NCI-H2196 (cell line): ENCODE results near the gene TSPEAR.
"Not testable (repeated sequence)": the region's sequence is repeated elsewhere in the genome, so short reads cannot be mapped to it uniquely, and the experiment has no call there.

Source experiments
- DNase-seq: peaks from one replicate; lab custom pipeline; 2025; ENCODE audit not compliant: unreplicated experiment; lab: John Stamatoyannopoulos, UW

The TSPEAR gene

GRCh38 chr21:44656868-44657267 lies 54.5 kb downstream of the TSPEAR start:
- DNase-seq, result no peak

DNA sequence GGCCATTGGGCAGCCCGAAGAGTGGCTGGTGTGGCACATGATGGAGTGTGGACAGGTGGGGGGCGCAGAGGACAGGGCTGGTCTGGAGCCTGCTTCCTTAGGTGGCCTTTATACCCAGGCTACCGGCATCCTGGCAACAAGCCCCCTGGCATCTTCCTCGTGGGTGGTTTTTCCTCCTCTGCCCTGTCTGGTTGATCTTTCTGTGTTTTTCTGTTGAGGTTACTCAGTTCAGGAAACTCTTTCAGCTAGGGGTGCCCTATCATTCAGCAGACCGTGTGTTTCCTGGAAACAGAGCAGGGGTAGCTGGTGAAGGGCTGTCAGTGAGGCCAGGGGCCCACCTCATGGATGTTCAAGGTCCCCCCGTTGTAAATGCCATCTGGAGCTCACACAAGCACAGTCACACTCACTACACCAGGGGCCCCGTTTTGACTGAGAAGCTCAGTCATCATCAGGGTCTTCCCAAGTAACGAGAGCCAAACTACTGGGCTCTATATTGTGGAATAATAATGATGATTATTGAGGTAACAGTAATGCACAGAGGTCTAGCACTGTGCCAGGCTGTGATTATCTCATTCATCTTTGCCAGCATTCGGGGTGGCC lies 56.7 kb downstream of the TSPEAR start, which contains the start of gene KRTAP12-4:
Gene KRTAP12-4, minus strand, starts transcription at position 84 of the 600 bp plus-strand sequence. Its CDS starts 45 bp downstream, at position 39.
- DNase-seq, result no peak

DNA sequence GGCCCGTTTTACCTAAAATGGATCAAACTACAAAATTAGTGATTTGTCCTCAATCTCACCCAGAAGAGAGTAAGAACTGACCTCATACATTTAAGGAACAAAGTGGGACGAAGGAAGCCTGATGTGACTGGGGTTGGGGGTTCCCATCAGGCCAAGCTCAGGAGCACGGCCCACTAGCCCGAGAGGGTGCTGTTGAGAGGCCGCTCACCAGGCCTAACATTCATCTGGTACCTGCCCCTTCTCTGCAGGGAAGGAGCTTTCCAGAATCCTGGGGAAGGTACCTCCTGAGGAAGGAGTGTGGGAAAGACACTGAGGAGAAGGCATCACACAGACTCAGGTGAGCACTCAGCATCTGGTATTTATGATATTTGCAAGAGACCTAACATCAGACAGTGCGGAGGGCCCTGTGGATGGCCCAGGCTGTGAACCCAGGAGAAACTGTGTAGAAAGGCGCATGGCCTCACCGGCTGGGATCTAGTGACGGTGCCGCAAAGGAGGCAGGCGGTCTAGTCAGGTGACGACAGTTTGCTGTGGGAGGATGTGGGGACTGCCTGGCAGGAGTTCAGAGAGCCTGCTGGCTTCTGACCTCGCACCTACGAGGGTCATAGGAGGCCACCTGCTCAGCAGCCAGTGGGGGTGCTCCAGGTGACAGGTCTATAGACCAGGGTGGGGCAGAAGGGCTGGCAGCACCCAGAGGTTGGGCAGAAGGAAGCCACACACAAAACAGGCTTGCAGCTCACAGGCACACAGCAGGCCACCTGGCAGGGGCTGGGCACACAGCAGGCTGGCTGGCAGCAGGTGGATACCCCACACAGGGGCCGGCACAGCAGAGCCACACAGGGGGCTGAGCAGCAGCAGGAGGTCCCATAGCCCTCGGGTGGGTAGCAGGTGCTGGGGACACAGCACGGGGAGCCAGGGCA lies 57.5 kb downstream of the TSPEAR start:
- peak; percentile 71 for DNase-seq

DNA sequence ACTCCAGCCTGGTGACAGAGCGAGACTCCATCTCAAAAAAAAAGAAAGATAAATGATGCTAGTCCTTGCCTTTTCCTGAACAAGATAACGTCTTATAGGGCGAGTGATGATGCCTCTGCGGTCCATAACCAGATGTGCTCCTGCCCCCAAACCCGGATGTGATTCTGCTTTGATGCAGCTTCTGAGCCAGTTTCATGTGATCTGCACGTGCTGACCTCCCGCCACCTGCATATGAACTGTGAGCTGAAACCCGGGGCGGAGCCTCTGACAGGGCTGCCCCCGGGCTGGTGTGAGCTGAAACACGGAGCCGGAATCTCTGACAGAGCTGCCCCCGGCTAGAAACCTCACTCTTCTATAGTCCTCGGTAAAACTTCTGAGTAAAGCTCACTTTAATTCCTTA lies 58.2 kb downstream of the TSPEAR start:
- peak; percentile 28 for DNase-seq

- DNase-seq, result no peak
These were observed 60.2 kb downstream of the TSPEAR start for GRCh38 chr21:44650973-44651675.

- no peak for DNase-seq
These were observed 61.0 kb downstream of the TSPEAR start for GRCh38 chr21:44650265-44650972.

DNA sequence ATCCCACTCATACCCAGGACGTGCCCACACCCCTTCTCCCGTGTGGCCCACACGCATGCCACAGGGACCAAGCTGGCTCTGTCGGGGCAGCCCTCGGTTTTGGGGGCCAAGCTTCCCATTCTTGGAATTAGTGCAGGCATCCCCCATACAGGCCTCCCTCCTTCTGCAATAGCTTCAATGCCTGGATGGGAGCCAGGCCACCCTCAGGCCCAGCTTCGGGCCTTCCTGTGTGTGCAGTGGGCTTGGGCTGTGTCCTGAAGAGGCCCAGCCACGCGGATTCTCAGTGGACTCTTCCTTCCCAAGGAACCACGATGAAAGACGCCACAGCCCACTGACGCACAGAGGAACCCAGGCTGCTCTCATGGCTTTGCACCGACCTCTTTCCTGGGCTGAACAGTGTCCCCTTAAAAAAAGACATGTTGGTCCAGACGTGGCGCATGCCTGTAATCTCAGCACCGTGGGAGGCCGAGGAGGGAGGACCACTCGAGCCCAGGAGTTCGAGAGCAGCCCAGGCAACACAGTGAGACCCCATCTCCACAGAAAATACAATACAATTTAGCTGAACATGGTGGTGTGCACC lies 61.8 kb downstream of the TSPEAR start:
- no peak for DNase-seq

GRCh38 chr21:44648557-44649311 lies 62.6 kb downstream of the TSPEAR start:
- DNase-seq, result no peak

DNA sequence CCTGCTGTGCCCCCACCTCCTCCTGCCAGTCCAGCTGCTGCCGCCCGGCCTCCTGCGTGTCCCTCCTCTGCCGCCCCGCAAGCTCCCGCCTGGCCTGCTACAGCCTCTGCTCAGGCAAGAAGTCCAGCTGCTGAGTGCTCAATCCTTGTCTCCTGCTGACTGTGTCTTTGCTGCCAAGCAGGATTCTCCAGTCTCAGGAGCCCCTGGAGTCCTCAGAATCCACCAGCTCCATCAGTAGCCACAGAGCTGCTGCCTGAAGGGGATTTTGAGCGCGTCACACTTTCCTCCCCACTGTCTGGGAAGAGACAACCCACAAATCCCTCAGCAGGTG lies 64.2 kb downstream of the TSPEAR start:
- peak; percentile 18 for DNase-seq

DNA sequence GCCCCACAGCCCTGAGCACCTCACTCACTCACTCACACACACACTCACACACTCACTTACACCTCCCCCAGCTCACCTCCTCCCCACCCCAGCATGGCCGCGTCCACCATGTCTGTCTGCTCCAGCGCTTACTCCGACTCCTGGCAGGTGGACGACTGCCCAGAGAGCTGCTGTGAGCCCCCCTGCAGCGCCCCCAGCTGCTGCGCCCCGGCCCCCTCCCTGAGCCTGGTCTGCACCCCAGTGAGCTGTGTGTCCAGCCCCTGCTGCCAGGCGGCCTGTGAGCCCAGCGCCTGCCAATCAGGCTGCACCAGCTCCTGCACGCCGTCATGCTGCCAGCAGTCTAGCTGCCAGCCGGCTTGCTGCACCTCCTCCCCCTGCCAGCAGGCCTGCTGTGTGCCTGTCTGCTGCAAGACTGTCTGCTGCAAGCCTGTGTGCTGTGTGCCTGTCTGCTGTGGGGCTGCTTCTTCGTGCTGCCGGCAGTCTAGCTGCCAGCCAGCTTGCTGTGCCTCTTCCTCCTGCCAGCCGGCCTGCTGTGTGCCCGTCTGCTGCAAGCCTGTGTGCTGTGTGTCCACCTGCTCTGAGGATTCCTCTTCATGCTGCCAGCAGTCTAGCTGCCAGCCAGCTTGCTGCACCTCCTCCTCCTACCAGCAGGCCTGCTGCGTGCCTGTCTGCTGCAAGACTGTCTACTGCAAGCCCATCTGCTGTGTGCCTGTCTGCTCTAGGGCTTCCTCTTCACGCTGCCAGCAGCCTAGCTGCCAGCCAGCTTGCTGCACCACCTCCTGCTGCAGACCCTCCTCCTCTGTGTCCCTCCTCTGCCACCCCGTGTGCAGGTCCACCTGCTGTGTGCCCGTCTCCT lies 64.8 kb downstream of the TSPEAR start, which contains the start of gene KRTAP10-11:
Gene KRTAP10-11, plus strand, starts transcription at position 49 of the 856 bp plus-strand sequence. Its CDS starts 45 bp downstream, at position 94.
- DNase-seq, result not testable (repeated sequence)

DNA sequence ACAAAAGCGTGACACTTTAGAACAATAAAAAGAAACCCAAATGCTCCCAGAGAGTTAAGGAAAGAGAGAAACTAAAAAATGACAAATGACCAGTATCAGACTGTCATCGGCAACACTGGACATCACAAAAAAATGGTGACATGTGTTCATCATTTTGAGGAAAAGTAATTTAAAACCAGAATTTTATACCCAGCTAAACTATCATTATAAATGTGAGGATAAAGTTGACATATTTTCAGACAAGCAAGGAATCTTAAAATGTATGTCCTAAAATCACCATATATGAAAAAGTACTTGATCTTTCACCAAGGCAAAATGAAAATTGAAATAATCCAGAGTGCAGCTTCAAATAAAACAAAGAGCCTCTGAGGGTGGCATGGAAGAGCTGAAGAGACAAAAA lies 66.5 kb downstream of the TSPEAR start:
- DNase-seq, result no peak

GRCh38 chr21:44643741-44644310 lies 67.5 kb downstream of the TSPEAR start:
- DNase-seq, result no peak

GRCh38 chr21:44640761-44641160 lies 70.6 kb downstream of the TSPEAR start:
- no peak for DNase-seq

DNA sequence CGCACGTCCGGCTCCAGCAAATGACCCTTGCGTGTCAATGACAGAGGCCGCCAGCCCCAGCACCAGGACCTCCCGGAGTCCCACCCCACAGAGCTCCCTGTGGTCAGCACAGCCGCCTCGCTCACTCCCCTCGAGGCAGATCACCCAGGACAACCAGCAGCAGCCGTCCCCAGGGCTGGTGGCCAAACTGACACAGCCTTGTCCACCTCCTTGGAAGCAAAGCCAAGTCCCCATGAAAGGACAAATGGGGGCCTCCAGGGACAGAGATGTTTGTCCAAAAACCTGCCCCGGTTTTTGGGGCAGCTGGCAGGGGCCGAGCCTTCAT lies 72.1 kb downstream of the TSPEAR start:
- no peak for DNase-seq

DNA sequence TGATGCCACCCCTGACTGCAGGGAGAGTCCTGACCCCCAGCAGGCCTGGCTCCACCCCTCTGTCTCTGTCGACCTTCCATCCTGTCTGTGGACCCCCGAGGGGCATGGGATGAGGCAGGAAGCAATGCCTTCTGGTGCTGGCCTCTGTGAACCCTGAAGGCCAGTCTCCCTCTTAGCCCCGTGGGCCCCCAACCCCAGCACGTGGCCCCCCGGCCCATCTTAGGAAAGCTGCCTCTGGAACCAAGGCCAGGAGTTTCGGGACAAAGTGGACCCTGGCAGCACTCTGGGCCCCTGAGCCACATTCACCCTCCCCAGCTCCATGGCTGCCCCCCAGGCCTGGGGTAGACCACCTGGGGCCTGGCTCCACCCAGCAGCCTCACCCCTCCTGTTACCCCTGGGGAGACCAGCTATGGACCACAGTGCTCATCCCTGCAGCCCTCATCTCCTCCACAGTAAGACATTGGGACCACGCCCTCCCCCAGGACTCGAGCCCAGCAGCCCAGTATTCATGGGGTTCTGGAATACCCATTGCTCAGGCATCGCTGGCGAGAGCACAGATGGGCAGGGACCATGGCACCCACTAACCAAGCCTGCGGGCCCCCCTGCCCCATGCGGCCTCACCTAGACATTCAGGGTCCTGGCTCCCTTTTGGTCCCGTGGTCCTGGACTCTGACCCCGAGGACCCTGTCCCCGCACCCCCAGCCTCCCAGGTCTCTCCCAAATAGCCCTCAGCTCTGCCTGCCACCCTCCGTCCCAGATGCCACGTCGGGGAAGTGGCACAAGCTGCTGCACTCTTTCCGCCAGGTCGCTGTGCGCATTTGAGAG lies 72.7 kb downstream of the TSPEAR start:
- DNase-seq, result not testable (repeated sequence)

DNA sequence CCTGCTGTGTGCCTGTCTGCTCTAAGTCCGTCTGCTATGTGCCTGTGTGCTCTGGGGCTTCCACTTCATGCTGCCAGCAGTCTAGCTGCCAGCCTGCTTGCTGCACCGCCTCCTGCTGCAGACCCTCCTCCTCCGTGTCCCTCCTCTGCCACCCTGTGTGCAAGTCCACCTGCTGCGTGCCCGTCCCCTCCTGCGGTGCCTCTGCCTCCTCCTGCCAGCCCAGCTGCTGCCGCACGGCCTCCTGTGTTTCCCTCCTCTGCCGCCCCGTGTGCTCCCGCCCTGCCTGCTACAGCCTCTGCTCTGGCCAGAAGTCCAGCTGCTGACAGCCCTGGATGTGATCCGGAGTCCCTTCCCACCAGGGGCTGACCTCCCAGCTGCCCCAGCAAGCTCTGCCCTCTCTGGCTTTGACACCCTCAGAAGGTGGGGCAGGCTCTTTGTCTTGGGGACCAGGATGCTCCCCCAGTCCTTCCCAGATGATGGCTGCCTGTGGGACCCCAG lies 73.5 kb downstream of the TSPEAR start:
- DNase-seq, result not testable (repeated sequence)

GRCh38 chr21:44637018-44637850 lies 74.1 kb downstream of the TSPEAR start, which contains the start of gene KRTAP10-10:
Gene KRTAP10-10, plus strand, starts transcription at chr21:44637356. Its CDS starts 62 bp downstream, at chr21:44637418.
- DNase-seq, result no peak
